K562 (cell line): Measurements from ENCODE around the gene ZNF236. TPM values are rescaled to one million over a fixed set of nuclear protein-coding genes. Genes with fewer than 3 reads are reported as not detected.

ENCODE experiments used
- ATAC-seq: fragments of 200-7000 bp; cut with Tn5 transposase; 3 replicates; pipeline ENCODE4 v1.9.1; 2020; ENCODE audit warnings: moderate library complexity
- BruUV-seq: library from RNA; stranded (reverse); fragments of 400-500 nt; replicated peaks from 2 replicates; lab custom pipeline; 2021; lab: Mats Ljungman, UMichigan
- CTCF ChIA-PET: fragments of 300-600 bp; formaldehyde crosslinking; extraction: SDS; loops from one replicate; lab custom pipeline; 2021; ENCODE audit warnings: low intra/inter-chr PET ratio; lab: Yijun Ruan, JAX
- POLR2A ChIA-PET: fragments of 300-600, 350-650 bp; sonication (Branson Sonifier 250); formaldehyde crosslinking; extraction: SDS; loops from one replicate; lab custom pipeline; 2021; ENCODE audit warnings: antibody characterized with exemption, inconsistent platforms; lab: Yijun Ruan, JAX
- DNase-seq, 4 experiments: peaks; one replicate each; pipeline versions ENCODE4 v3.0.0 to v3.0.0-alpha.2; 2011 to 2018; ENCODE audit warnings: low spot score in 3 of 4, mixed read lengths in 3 of 4; ENCODE audit errors: extremely low read depth in 1 of 4
- FAIRE-seq: peaks from 2 replicates; lab custom pipeline; 2011; peaks lifted over from hg19 to GRCh38; lab: Jason Lieb, UNC
- H2AFZ ChIP-seq: 2 replicates; pipeline ENCODE4 v1.6.0; 2011; ENCODE audit warnings: low read depth, low read length, control low read depth, inconsistent platforms
- H3K27ac ChIP-seq: fragments of 200-600 bp; 3 replicates; pipeline ENCODE4 v1.8.0; 2011; ENCODE audit warnings: low read depth, mild to moderate bottlenecking, control low read depth, inconsistent platforms, low read length, moderate library complexity, mixed read lengths; ENCODE audit errors: extremely low read depth
- H3K27me3 ChIP-seq, 2 experiments: fragments of 300-600 bp in 1 of 2; 2 replicates in 1 of 2; 3 replicates in 1 of 2; pipeline versions ENCODE4 v1.6.0 to v1.8.0; 2011; ENCODE audit warnings: inconsistent platforms in 2 of 2, low read length in 2 of 2, mild to moderate bottlenecking in 1 of 2, mixed read lengths in 1 of 2, moderate library complexity in 1 of 2; ENCODE audit not compliant: control insufficient read depth in 2 of 2, insufficient read depth in 2 of 2
- H3K36me3 ChIP-seq: fragments of 300-600 bp; 3 replicates; pipeline ENCODE4 v1.8.0; 2011; ENCODE audit warnings: mild to moderate bottlenecking, low read length, inconsistent platforms; ENCODE audit not compliant: control insufficient read depth, insufficient read depth
- H3K4me1 ChIP-seq, 2 experiments: fragments of 200-600 bp in 1 of 2; replicated peaks in 1 of 2; 2 replicates in 1 of 2; 3 replicates in 1 of 2; pipeline versions ENCODE4 v1.5.1 to v1.8.0; 2011; ENCODE audit warnings: inconsistent platforms in 2 of 2, low read length in 2 of 2, mild to moderate bottlenecking in 1 of 2, mixed read lengths in 1 of 2, moderate library complexity in 1 of 2; ENCODE audit not compliant: control insufficient read depth in 2 of 2, insufficient read depth in 2 of 2
- H3K4me2 ChIP-seq: 2 replicates; pipeline ENCODE4 v1.6.1; 2011; ENCODE audit warnings: low read length, control low read depth, inconsistent platforms, mixed read lengths; ENCODE audit not compliant: insufficient read depth
- H3K4me3 ChIP-seq: fragments of 200-600 bp; sonication (generic), shearing (Covaris generic); 2 replicates; pipeline ENCODE4 v1.5.1; 2016; ENCODE audit warnings: control low read depth, inconsistent platforms
- H3K79me2 ChIP-seq: fragments of 200-600 bp; 3 replicates; pipeline ENCODE4 v1.8.0; 2011; ENCODE audit warnings: low read length, inconsistent platforms; ENCODE audit not compliant: control insufficient read depth, insufficient read depth
- H3K9ac ChIP-seq, 2 experiments: 2 replicates each; pipeline versions ENCODE4 v1.6.0 to v1.6.1; 2011; ENCODE audit warnings: low read depth in 2 of 2, low read length in 2 of 2, control low read depth in 1 of 2, inconsistent platforms in 1 of 2, mild to moderate bottlenecking in 1 of 2, mixed read lengths in 1 of 2; ENCODE audit not compliant: insufficient read depth in 1 of 2
- H3K9me1 ChIP-seq: one replicate; pipeline ENCODE4 v1.6.0; 2011; ENCODE audit warnings: inconsistent platforms, mild to moderate bottlenecking, low read length, moderate library complexity; ENCODE audit not compliant: control insufficient read depth, insufficient read depth
- H3K9me3 ChIP-seq: replicated peaks from 2 replicates; pipeline ENCODE4 v1.5.1; 2011; ENCODE audit warnings: low read depth, low read length, inconsistent platforms; ENCODE audit not compliant: control insufficient read depth, insufficient read depth
- H4K20me1 ChIP-seq: replicated peaks from 2 replicates; pipeline ENCODE4 v1.6.1; 2011; ENCODE audit warnings: low read length, inconsistent platforms, mixed read lengths; ENCODE audit not compliant: control insufficient read depth, insufficient read depth
- ARID4B ChIP-seq: sonication (generic); formaldehyde crosslinking; IDR thresholded peaks from 2 replicates; pipeline ENCODE4 v1.8.0; 2022; ENCODE audit warnings: mild to moderate bottlenecking, missing genetic modification reagents
- ETS1 ChIP-seq: conservative IDR thresholded peaks from 2 replicates; pipeline ENCODE4 v1.6.1; 2011; ENCODE audit warnings: low read depth, mild to moderate bottlenecking, low read length; ENCODE audit not compliant: control insufficient read depth
- FOXA3 ChIP-seq, 2 experiments: fragments of 450-650 bp in 1 of 2; sonication (generic) in 1 of 2; formaldehyde crosslinking; IDR thresholded peaks in 1 of 2; conservative IDR thresholded peaks in 1 of 2; 2 replicates each; pipeline versions ENCODE4 v1.4.0 to v1.8.0; 2020 to 2022; ENCODE audit warnings: mild to moderate bottlenecking in 2 of 2, missing genetic modification reagents in 1 of 2
- HMGXB4 ChIP-seq: sonication (generic); formaldehyde crosslinking; IDR thresholded peaks from 2 replicates; pipeline ENCODE4 v1.8.1; 2023; ENCODE audit warnings: mild to moderate bottlenecking, missing genetic modification reagents
- KDM5B ChIP-seq: fragments of 200-600 bp; sonication (generic); IDR thresholded peaks from 2 replicates; pipeline ENCODE4 v1.6.1; 2012; ENCODE audit warnings: low read depth, mild to moderate bottlenecking, moderate library complexity, low read length, control low read depth, inconsistent platforms; ENCODE audit not compliant: insufficient replicate concordance
- MCM2 ChIP-seq: fragments of 450-650 bp; IDR thresholded peaks from 2 replicates; pipeline ENCODE4 v1.6.1; 2017; ENCODE audit warnings: low read depth, mild to moderate bottlenecking
- NFIX ChIP-seq: fragments of 250-450 bp; sonication (Bioruptor Pico); IDR thresholded peaks from 2 replicates; pipeline ENCODE4 v1.4.0; 2020; ENCODE audit warnings: low read depth, mild to moderate bottlenecking, moderate library complexity
- PCBP2 ChIP-seq: fragments of 200-400 bp; formaldehyde crosslinking; IDR thresholded peaks from 2 replicates; pipeline ENCODE4 v1.6.1; 2018; ENCODE audit warnings: low read length, low read depth, mild to moderate bottlenecking, moderate library complexity; ENCODE audit not compliant: poor library complexity, severe bottlenecking
- PRPF4 ChIP-seq: fragments of 200-400 bp; formaldehyde crosslinking; IDR thresholded peaks from one replicate; pipeline ENCODE4 v1.6.1; 2017; ENCODE audit warnings: low read length, low read depth, mild to moderate bottlenecking; ENCODE audit not compliant: insufficient read depth, poor library complexity, severe bottlenecking
- SMAD2 ChIP-seq: fragments of 150-350 bp; IDR thresholded peaks from 2 replicates; pipeline ENCODE4 v1.6.1; 2014; ENCODE audit warnings: low read depth, mild to moderate bottlenecking, low read length
- SP1 ChIP-seq: sonication (generic); formaldehyde crosslinking; IDR thresholded peaks from 2 replicates; pipeline ENCODE4 v1.8.1; 2022; ENCODE audit warnings: mild to moderate bottlenecking, missing genetic modification reagents
- ZNF175 ChIP-seq: fragments of 200-800 bp; sonication (Bioruptor generic); IDR thresholded peaks from 2 replicates; pipeline ENCODE4 v1.6.1; 2016; ENCODE audit warnings: low read depth, mild to moderate bottlenecking, missing genetic modification characterization, missing compliant biosample characterization
- WGBS: fragments of 100-300 bp; shearing (Covaris generic); methylation state at CpG from one replicate; pipeline ENCODE4 v1.1.6; 2016; ENCODE audit warnings: low coverage, mixed read lengths; ENCODE audit not compliant: insufficient coverage; ENCODE audit errors: missing lambda C conversion rate; 5-methylcytosine and 5-hydroxymethylcytosine counted together
- in situ Hi-C: fragments of 300-500 bp; cut with MboI; formaldehyde crosslinking; loops from 4 replicates; pipeline ENCODE4 v1.15.0; 2018; ENCODE audit warnings: inconsistent platforms, mixed read lengths
- intact Hi-C: fragments of 100-400 bp; cut with micrococcal nuclease; formaldehyde crosslinking; loops from 2 replicates; pipeline ENCODE4 v1.14.2; 2022
- polyA plus RNA-seq, 8 experiments: library from polyadenylated mRNA; depleted of rRNA in 4 of 8; stranded (reverse) in 5 of 8; unstranded in 3 of 8; fragments of >200 nt; fragmentation: Nextera tagmentation in 2 of 8; fragmentation: Illumina TruSeq in 1 of 8; extraction: Ambion mirVana in 2 of 8; extraction: Trizol in 1 of 8; gene quantifications; 2 replicates each; pipeline versions ENCODE4 v1.2.1 to v1.2.3, GENCODE V29; 2011 to 2014; ENCODE audit warnings: inconsistent platforms in 1 of 8, missing spikeins in 1 of 8
- total RNA-seq, 7 experiments: library from RNA; depleted of rRNA in 6 of 7; stranded (reverse); fragments of >200 nt in 6 of 7; fragmentation: Illumina TruSeq in 2 of 7; extraction: Trizol in 2 of 7; gene quantifications; 2 replicates each; pipeline versions ENCODE4 v1.2.1 to v1.2.3, GENCODE V29; 2011 to 2021; ENCODE audit warnings: low replicate concordance in 1 of 7

Gene ZNF236
- total and polyA plus RNA-seq, 9 of the 15 experiments (the other 6 are each of a cell fraction or from before 2014, with no cell fraction given), result 0.35 to 8.7 (median 3.4) TPM

- H3K27me3 ChIP-seq, result no peaks in the 10 kb centered on the region
- no peaks in the 10 kb centered on the region for H3K79me2 ChIP-seq
- peaks cover 7% of the 10 kb centered on the region; the same call in 1 of the 3 replicates for H3K36me3 ChIP-seq
- no peak for FAIRE-seq
- no TSS peak for BruUV-seq
- TF ChIP-seq SP1 (CRISPR knock-in tag) (no peak), HMGXB4 (no peak), KDM5B (no peak), PRPF4 (no peak), FOXA3 (CRISPR knock-in tag; conservative IDR thresholded peaks at IDR 0.05 in 1 of 2, IDR thresholded peaks at IDR 0.05 in 1 of 2) (no peak), SMAD2 (no peak), NFIX (no peak), PCBP2 (no peak), MCM2 (no peak), ETS1 (no peak), ZNF175 (no peak), ARID4B (CRISPR knock-in tag) (no peak)
- WGBS, result 60% methylated on average over 6 of the region's 6 CpGs
- H3K4me1 ChIP-seq, result peaks cover 0 to 3% of the 10 kb centered on the region in 2 experiments; a peak in 3 of 5 replicates
- in situ Hi-C loops (no loop called here), intact Hi-C loops (no loop called here)
- H3K4me2 ChIP-seq, result no peak overlapping the region
- H3K4me3 ChIP-seq, result no peak overlapping the region
- H3K27ac ChIP-seq, result no peak overlapping the region
- no peaks in the 10 kb centered on the region for H3K9me3 ChIP-seq
- H2AFZ ChIP-seq, result no peak overlapping the region
- no peaks in the 10 kb centered on the region for H3K9me1 ChIP-seq
- H4K20me1 ChIP-seq, result no peaks in the 10 kb centered on the region
- no peak overlapping the region for H3K9ac ChIP-seq
- ChIA-PET POLR2A (no interaction called here), CTCF (no interaction called here)
- no peak for DNase-seq
- no peak for ATAC-seq
Measured at GRCh38 chr18:76953156-76953555, 130.8 kb downstream of the ZNF236 start.
